ENCODE results near the gene DDX59. TPM values are rescaled to one million over a fixed set of nuclear protein-coding genes. Genes with fewer than 3 reads are reported as not detected.

Gene DDX59
- total RNA-seq, 1 donor: 10.5 TPM

- DNase-seq (ENCODE audit: low read depth in 2 of 3, low spot score in 2 of 3): no peak
Observed at GRCh38 chr1:200671235-200671786, 1.6 kb upstream of the DDX59 start.

DNA sequence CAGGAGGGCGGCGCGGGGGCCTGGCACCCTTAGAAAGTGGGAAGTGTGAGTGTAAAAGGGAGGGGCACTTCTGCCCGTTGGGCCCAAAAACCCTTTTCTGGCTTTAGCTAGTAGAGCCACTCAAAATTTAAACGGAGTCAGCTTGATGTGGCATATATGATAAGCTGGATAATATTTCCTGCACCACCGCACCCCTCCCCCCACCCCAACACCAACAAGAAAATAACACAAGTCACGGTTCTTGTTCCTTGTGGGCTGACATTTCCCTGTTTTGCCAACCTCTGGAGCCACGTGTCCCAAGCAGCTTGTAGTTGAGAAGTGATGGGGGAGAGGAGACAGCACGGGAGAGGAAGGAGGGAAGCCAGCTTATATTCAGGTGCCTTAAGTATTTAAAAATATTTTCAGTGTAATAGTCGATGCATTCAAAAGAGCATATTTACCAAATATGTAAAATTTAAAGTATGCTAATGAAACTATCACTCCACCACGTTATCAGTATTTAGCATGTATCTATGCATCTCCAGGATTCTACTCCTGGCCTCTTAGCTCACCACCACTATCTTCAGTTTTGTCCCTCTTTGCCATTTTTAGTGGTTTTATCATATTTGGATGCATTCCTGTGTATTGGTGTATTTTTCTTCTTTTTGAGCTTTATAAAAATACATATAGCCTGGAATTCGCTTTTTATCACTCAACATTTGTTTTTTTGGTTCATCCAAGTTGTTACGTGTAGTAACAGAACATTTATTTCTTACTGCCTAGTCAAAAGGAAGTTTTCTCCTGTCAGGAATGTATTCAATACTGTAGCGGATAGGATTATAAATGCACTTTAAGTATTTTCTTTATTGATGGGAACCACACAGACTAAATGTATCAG lies 773 bp upstream of the DDX59 start:
- DNase-seq (ENCODE audit: low read depth in 2 of 3, low spot score in 2 of 3): peak in 2 of 3 donors; percentile 71 to 79

- DNase-seq (ENCODE audit: low read depth in 2 of 3, low spot score in 2 of 3): no peak
Observed at GRCh38 chr1:200668514-200669313, 993 bp downstream of the DDX59 start.

DNA sequence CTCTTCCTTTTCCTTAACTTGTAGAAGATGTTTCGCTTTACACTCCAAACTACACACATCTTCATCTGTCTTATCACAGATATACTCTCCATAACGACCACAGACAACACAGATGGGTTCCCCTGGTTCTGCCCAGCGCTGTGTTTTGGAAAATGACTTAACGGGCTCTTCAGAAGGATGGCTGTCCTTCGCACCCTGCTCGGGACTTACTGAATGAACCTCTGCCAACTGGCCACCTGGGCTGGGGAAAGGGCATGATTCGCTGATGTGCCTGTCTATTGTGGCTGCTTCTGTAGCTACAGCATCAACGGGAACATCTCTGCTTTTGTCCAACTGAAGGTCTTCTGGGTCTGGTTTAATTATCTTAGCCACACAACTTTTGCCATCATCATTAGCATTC lies 3.4 kb downstream of the DDX59 start:
- DNase-seq (ENCODE audit: low read depth in 2 of 3, low spot score in 2 of 3): no peak

GRCh38 chr1:200665861-200666260 lies 3.8 kb downstream of the DDX59 start:
- no peak for DNase-seq (ENCODE audit: low read depth in 2 of 3, low spot score in 2 of 3)

- DNase-seq (ENCODE audit: low read depth in 2 of 3, low spot score in 2 of 3): no peak
Observed at GRCh38 chr1:200660719-200661118, 9.0 kb downstream of the DDX59 start.

GRCh38 chr1:200659269-200659668 lies 10.4 kb downstream of the DDX59 start:
- DNase-seq (ENCODE audit: low read depth in 2 of 3, low spot score in 2 of 3): no peak

DNA sequence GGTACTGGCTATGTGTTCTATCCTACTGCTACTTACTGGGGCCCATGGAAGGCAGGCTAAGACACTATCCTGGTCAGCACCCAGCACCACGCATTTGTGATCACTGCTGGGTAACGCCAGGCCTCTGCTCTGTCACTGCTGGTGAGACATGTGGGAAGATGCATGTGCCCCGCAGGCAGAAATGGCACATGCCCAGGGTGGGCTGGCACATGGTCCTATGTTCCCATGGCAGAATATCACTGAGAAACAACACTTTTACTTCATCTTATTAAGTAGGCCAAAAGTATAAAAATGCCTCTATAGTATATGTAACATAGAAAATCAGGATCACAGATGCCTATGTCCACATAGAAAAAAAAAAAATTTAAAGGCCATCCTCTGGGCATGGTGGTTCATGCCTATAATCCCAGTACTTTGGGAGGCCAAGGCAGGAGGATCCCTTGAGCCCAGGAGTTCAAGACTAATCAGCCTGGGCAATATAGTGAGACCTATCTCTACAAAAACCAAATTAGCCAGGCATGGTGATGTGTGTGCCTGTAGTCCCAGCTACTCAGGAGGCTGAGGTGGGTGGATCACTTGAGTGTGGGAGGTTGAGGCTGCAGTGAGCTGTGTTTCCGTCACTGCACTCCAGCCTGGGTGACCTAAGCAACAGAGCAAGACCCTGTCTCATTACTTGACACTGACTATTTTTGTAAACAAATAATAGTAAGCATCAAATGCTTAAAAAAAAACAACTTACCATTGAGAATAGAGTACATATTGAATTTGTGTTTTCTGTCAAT lies 11.5 kb downstream of the DDX59 start:
- DNase-seq (ENCODE audit: low read depth in 2 of 3, low spot score in 2 of 3): no peak

GRCh38 chr1:200654660-200655059 lies 15.0 kb downstream of the DDX59 start:
- no peak for DNase-seq (ENCODE audit: low read depth in 2 of 3, low spot score in 2 of 3)

DNA sequence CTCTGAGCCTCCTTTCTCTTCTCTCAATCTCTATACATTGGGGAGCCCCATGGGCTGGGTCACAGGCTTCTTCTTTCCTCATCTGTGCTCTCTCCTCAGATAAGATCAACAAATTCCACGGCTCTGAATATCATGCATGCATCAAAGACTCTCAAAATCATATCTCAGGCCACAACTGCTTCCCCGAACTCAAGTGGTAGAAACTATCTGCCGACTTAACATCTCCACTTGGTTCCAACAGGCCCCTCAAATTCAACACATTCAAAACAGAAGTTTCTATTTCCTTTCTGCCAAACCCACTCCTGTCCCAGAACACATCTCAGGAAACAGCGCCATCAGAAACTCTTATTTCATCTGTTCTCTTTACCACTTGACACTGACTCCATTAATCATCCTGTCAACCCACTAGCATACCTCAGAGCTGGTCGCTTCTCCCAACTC lies 16.7 kb downstream of the DDX59 start:
- DNase-seq (ENCODE audit: low read depth in 2 of 3, low spot score in 2 of 3): peak in 2 of 3 donors; percentile 35 to 79

DNA sequence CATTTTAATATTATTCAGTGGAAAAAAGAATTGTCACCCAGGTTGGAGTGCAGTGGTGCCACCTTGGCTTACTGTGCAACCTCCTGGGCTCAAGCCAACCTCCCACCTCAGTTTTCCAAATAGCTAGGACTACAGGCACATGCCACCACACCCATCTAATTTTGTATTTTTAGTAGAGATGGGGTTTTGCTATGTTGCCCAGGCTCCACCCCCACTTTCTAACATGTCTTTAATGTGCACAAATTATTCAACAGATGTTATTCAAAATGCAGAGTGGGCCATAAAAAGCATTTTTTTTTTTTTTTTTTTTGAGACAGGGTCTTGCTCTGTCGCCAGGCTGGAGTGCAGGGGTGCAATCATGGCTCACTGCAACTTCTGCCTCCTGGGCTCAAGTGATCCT lies 17.3 kb downstream of the DDX59 start:
- DNase-seq (ENCODE audit: low read depth in 2 of 3, low spot score in 2 of 3): no peak

GRCh38 chr1:200646515-200646914 lies 23.2 kb downstream of the DDX59 start:
- DNase-seq (ENCODE audit: low read depth in 2 of 3, low spot score in 2 of 3): no peak

DNA sequence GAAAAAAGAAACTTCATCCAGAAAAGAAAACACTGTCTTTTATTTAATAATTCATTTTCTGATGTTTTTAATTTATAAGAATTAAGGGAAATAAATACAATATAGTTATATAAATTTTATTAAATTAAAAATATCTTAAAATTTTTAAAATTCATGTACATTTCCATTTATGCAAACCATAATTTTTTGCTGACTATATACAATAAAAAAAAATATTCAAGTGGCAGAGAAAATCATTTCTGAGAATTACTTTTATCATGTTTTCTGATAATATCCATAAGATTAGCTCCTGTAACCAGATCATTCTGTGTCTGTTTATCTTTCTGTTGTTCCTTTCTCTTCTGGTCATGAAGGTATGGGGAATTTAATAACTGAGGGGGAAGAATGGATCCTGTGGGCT lies 25.7 kb downstream of the DDX59 start:
- no peak for DNase-seq (ENCODE audit: low read depth in 2 of 3, low spot score in 2 of 3)

GRCh38 chr1:200642481-200642880 lies 27.2 kb downstream of the DDX59 start:
- DNase-seq (ENCODE audit: low read depth in 2 of 3, low spot score in 2 of 3): no peak

DNA sequence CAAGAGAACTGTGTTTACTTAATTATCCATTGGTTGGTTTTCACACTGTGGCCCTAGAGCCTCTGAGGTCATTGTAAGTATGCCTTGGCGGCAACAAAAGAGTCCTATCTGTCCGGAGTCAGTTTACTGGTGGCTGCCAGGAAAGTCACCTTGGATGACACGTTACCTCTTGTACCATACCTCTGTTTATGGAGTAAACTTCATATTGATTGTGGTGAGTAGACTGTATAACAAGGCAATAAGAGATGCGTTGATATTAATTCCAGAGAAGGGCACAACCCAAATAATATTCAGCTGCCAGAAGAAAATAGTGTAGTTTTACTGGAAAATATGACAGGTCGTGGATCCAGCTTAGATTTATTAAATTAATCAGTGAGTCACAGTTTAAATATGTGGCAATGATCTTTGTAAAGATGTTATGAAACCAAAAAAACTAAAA lies 28.7 kb downstream of the DDX59 start:
- no peak for DNase-seq (ENCODE audit: low read depth in 2 of 3, low spot score in 2 of 3)

- no peak for DNase-seq (ENCODE audit: low read depth in 2 of 3, low spot score in 2 of 3)
Observed at GRCh38 chr1:200640373-200640962, 29.2 kb downstream of the DDX59 start.

GRCh38 chr1:200638073-200638472 lies 31.6 kb downstream of the DDX59 start:
- no peak for DNase-seq (ENCODE audit: low read depth in 2 of 3, low spot score in 2 of 3)

DNA sequence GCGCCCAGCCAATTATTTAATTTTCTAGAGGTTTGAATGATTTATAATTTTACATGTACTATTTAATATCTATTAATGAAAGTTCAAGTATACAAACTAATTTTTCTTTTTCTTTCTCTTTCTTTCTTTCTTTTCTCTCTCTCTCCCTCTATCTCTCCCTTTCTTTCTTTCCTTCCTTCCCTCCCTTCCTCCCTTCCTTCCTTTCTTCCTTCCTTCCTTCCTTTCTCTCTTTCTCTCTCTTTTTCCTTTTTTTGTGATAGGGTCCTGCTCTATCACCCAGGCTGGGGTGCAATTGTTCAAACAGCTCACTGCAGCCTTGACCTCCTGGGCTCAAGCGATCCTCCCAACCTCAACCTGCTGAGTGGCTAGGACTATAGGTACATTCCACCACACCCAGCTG lies 33.0 kb downstream of the DDX59 start:
- no peak for DNase-seq (ENCODE audit: low read depth in 2 of 3, low spot score in 2 of 3)

DNA sequence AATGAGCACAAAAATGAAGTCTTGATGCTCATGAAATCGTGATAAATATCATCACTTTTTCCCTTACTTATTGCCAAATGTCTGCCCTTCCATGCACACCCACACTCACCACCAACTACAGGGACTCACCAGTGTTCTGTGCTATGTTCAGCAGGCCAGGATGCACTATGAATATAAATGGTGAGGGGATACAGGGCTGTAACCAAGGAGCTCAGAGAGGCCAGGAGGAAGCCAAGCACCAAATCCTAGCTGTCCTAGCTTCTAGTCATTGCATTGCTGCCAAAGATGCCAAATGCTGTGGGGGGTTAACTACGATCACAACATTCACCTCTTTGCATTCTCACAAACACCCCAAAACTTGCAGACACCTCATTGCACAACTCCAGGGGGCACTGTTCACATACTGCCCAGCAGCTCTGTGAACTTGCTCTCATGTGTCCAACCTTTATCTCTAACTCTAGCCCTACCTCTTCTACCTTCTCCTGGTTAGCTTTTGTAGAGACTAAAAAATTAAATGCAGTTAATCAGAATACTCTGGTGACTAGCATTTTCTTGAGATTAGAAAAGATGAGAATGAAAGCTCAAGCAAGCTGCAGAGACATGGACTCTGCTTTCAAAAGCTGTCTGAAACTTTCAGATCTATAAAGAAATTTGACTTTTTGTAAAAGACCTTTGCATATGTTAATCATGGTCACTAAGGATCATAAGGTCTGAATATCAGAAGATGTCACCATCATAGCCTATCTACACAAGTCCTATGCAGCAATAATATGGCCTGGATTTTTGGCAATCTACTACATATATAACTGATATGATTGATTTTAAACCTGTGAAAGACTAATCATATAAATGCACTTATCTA lies 35.2 kb downstream of the DDX59 start:
- no peak for DNase-seq (ENCODE audit: low read depth in 2 of 3, low spot score in 2 of 3)

Data from hematopoietic multipotent progenitor cell (in vitro differentiated cells).